Measurements from ENCODE around the gene PERM1. TPM values are rescaled to one million over a fixed set of nuclear protein-coding genes. Genes with fewer than 3 reads are reported as not detected.

PERM1 gene
- total and polyA plus RNA-seq, 2 donors (not counting 1 experiment from before 2014, with no cell fraction given) = 0.03 to 0.17 TPM

DNA sequence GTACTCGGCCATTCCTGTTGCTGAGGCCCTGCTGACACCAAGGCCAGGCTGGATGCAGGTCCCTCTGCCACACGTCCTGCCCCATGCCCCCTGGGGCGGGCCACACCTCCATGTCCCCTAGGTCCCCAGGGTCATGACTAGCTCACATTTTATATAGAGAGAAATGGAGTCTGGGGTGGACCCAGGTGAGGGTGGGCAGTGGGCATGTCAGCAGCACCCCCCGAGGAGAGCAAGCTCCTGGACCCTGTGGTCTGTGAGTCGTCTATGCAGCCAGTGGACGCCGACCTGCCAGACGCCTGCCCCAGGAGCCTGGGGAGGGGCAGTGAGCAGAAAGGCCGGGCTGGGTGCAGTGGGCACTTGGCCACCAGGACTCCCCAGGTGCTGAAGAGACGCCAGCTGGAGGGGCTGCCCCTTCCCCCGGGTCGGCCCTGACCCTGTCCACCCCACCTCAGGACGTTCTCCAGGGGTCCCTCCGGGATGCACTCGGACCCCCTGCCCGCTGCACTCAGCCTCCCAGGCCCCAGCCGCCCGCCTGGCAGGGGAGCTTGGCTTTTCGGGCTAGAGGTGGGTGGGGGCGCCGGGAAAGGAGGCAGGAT lies 42.3 kb downstream of the PERM1 start:
- Histone ChIP-seq H3K27ac (ENCODE audit: insufficient read depth, low read length) (no peak overlapping the region), H3K4me3 (replicated peaks in 1 of 4; ENCODE audit: control extremely low read depth in 1 of 4, insufficient read depth in 1 of 4, low read depth in 3 of 4, low read length in 4 of 4) (no peak overlapping the region), H3K79me2 (ENCODE audit: control insufficient read depth, insufficient read depth, low read length) (no peaks in the 10 kb centered on the region), H3K4me1 (ENCODE audit: control insufficient read depth, extremely low read depth, insufficient read depth, low read length) (peaks cover 19% of the 10 kb centered on the region), H3K4me2 (ENCODE audit: extremely low read depth, insufficient read depth, low read length) (peak overlapping the region; percentile 13), H3K9ac (ENCODE audit: insufficient read depth, low read length) (no peak overlapping the region), H3K36me3 (ENCODE audit: control insufficient read depth, insufficient read depth, low read length) (no peaks in the 10 kb centered on the region), H3K27me3 (ENCODE audit: control insufficient read depth, insufficient read depth, low read length) (peaks cover 6% of the 10 kb centered on the region), H3K9me3 (ENCODE audit: control insufficient read depth, insufficient read depth, low read depth, low read length) (no peaks in the 10 kb centered on the region), H2AFZ (ENCODE audit: low read length) (no peak overlapping the region), H4K20me1 (ENCODE audit: control insufficient read depth, extremely low read depth, insufficient read depth, low read length) (no peaks in the 10 kb centered on the region)
- no peak for DNase-seq (ENCODE audit: low read depth in 2 of 2)
- no peak for TF ChIP-seq EZH2 (IDR thresholded peaks at IDR 0.05; ENCODE audit: low read length, missing control alignments)
- TF ChIP-seq, protein P1, sequence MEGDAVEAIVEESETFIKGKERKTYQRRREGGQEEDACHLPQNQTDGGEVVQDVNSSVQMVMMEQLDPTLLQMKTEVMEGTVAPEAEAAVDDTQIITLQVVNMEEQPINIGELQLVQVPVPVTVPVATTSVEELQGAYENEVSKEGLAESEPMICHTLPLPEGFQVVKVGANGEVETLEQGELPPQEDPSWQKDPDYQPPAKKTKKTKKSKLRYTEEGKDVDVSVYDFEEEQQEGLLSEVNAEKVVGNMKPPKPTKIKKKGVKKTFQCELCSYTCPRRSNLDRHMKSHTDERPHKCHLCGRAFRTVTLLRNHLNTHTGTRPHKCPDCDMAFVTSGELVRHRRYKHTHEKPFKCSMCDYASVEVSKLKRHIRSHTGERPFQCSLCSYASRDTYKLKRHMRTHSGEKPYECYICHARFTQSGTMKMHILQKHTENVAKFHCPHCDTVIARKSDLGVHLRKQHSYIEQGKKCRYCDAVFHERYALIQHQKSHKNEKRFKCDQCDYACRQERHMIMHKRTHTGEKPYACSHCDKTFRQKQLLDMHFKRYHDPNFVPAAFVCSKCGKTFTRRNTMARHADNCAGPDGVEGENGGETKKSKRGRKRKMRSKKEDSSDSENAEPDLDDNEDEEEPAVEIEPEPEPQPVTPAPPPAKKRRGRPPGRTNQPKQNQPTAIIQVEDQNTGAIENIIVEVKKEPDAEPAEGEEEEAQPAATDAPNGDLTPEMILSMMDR (conservative IDR thresholded peaks at IDR 0.05 in 1 of 2, IDR thresholded peaks at IDR 0.05 in 1 of 2; ENCODE audit: low read depth in 1 of 2, low read length in 2 of 2) = no peak

DNA sequence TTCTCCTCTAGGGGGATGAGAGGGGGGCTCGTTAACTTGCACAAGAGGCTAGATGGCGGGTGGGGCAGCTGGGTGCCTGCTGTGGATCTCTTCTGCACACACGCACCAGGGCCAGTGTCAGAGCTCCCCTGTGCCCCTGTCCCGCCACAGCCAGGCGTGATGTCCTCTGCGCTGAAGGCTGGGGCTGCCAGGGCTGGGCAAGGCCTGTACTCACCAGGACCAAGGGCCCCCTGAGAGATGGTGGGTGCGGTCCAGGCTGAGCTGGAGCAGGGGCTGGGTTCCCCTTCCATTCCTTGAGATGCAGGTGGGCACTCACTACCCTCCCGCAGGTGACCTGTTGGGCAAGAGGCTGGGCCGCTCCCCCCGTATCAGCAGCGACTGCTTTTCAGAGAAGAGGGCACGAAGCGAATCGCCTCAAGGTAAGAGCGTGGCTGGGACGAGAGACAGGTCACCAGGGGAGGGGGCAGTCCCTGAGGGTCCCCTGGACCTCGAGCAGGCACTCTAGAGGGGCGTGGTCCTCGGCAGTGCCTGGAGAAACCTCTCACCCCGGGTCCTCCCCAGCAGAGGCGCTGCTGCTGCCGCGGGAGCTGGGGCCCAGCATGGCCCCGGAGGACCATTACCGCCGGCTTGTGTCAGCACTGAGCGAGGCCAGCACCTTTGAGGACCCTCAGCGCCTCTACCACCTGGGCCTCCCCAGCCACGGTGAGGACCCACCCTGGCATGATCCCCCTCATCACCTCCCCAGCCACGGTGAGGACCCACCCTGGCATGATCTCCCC lies 43.0 kb downstream of the PERM1 start:
- Histone ChIP-seq H3K79me2 (ENCODE audit: control insufficient read depth, insufficient read depth, low read length) (no peaks in the 10 kb centered on the region), H3K9me3 (ENCODE audit: control insufficient read depth, insufficient read depth, low read depth, low read length) (no peaks in the 10 kb centered on the region), H3K27ac (ENCODE audit: insufficient read depth, low read length) (no peak overlapping the region), H2AFZ (ENCODE audit: low read length) (no peak overlapping the region), H3K4me3 (replicated peaks in 1 of 4; ENCODE audit: control extremely low read depth in 1 of 4, insufficient read depth in 1 of 4, low read depth in 3 of 4, low read length in 4 of 4) (no peak overlapping the region), H3K9ac (ENCODE audit: insufficient read depth, low read length) (no peak overlapping the region), H3K27me3 (ENCODE audit: control insufficient read depth, insufficient read depth, low read length) (peaks cover 6% of the 10 kb centered on the region), H4K20me1 (ENCODE audit: control insufficient read depth, extremely low read depth, insufficient read depth, low read length) (no peaks in the 10 kb centered on the region), H3K4me1 (ENCODE audit: control insufficient read depth, extremely low read depth, insufficient read depth, low read length) (peaks cover 18% of the 10 kb centered on the region), H3K4me2 (ENCODE audit: extremely low read depth, insufficient read depth, low read length) (no peak overlapping the region), H3K36me3 (ENCODE audit: control insufficient read depth, insufficient read depth, low read length) (no peaks in the 10 kb centered on the region)
- TF ChIP-seq EZH2 (IDR thresholded peaks at IDR 0.05; ENCODE audit: low read length, missing control alignments) = no peak
- TF ChIP-seq, protein P1 (conservative IDR thresholded peaks at IDR 0.05 in 1 of 2, IDR thresholded peaks at IDR 0.05 in 1 of 2; ENCODE audit: low read depth in 1 of 2, low read length in 2 of 2) = no peak
- DNase-seq (ENCODE audit: low read depth in 2 of 2) = no peak

DNA sequence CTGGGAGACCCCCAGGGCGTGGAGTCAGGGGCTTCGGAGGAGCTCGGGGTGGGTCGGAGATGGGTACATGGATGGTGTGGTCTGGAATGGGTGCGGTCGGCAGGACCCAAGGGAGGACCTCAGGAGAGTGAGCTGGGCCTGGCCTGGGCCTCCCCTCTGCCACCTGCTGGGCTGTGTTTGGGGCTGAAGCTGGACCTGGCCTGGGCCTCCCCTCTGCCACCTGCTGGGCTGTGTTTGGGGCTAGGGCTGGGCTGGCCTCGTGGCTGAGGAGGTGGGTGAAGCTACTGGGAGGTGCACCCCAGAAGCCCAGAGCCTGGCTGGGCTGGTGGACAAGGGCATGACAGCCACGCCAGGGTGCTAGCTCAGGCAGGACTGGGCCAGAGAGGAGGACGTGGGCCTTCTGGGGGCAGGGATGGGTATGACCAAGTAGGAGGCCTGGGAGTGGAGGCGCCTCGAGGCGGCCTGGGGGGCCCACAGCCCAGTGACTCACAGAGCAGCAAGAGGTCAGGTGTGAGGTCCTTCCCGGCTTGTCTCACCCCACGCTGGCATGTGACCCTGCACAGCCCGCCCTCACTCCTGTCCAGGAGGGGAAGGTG lies 43.7 kb downstream of the PERM1 start:
- H4K20me1 ChIP-seq (ENCODE audit: control insufficient read depth, extremely low read depth, insufficient read depth, low read length) = no peaks in the 10 kb centered on the region
- H3K4me3 ChIP-seq (replicated peaks in 1 of 4; ENCODE audit: control extremely low read depth in 1 of 4, insufficient read depth in 1 of 4, low read depth in 3 of 4, low read length in 4 of 4) = no peak overlapping the region
- H3K4me1 ChIP-seq (ENCODE audit: control insufficient read depth, extremely low read depth, insufficient read depth, low read length) = peaks cover 14% of the 10 kb centered on the region
- H3K9ac ChIP-seq (ENCODE audit: insufficient read depth, low read length) = no peak overlapping the region
- no peak overlapping the region for H3K27ac ChIP-seq (ENCODE audit: insufficient read depth, low read length)
- no peak for TF ChIP-seq EZH2 (IDR thresholded peaks at IDR 0.05; ENCODE audit: low read length, missing control alignments)
- TF ChIP-seq, protein P1 (conservative IDR thresholded peaks at IDR 0.05 in 1 of 2, IDR thresholded peaks at IDR 0.05 in 1 of 2; ENCODE audit: low read depth in 1 of 2, low read length in 2 of 2) = peak; percentile 37 to 56
- peaks cover 6% of the 10 kb centered on the region for H3K27me3 ChIP-seq (ENCODE audit: control insufficient read depth, insufficient read depth, low read length)
- H3K79me2 ChIP-seq (ENCODE audit: control insufficient read depth, insufficient read depth, low read length) = no peaks in the 10 kb centered on the region
- no peak overlapping the region for H3K4me2 ChIP-seq (ENCODE audit: extremely low read depth, insufficient read depth, low read length)
- DNase-seq (ENCODE audit: low read depth in 2 of 2) = peak in 1 of 2 donors; percentile 58
- no peaks in the 10 kb centered on the region for H3K36me3 ChIP-seq (ENCODE audit: control insufficient read depth, insufficient read depth, low read length)
- H2AFZ ChIP-seq (ENCODE audit: low read length) = no peak overlapping the region
- H3K9me3 ChIP-seq (ENCODE audit: control insufficient read depth, insufficient read depth, low read depth, low read length) = no peaks in the 10 kb centered on the region
